Gastroesophageal sphincter (tissue), 3 donors: Measurements from ENCODE around the gene PIGO.

Experiments
- CTCF ChIP-seq, 4 experiments: fragments of 200-600 bp in 2 of 4; fragments of 450-650 bp in 2 of 4; sonication (generic) in 1 of 4; IDR thresholded peaks; one replicate each; pipeline ENCODE4 v1.5.1; 2017 to 2019; ENCODE audit warnings: antibody characterized with exemption in 4 of 4, mild to moderate bottlenecking in 2 of 4, moderate library complexity in 2 of 4
- POLR2A ChIP-seq, 2 donors: fragments of 450-650 bp; IDR thresholded peaks; one replicate each; pipeline ENCODE4 v1.6.1; 2017; ENCODE audit warnings: antibody characterized with exemption in 2 of 2, mild to moderate bottlenecking in 2 of 2, moderate library complexity in 1 of 2

DNA sequence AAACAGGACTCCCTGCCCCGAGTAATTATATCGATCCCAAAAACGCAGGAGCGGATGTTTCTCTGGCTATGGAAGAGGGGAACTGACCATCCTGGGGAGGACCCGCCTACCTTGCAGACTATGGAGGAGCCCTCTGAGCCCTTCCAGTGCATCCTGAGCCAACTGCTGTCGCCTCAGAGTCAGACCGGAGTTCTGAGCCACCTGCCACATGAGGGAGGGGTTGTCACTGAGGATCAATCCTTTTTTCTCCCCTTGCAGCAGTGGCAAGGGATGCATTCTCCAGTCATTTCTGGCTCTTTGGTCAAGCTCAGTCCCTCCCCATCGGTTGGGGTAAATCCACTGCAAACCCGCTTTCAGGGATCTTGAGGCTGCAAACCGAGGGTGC is 17.4 kb downstream of the PIGO start:
- TF ChIP-seq POLR2A (IDR thresholded peaks at IDR 0.05), result no peak
- no peak for TF ChIP-seq CTCF (IDR thresholded peaks at IDR 0.05)
